Transverse colon (tissue), 4 donors: ENCODE measurements around the gene SETD3. TPM values are rescaled to one million over a fixed set of nuclear protein-coding genes. Genes with fewer than 3 reads are reported as not detected.
"Not testable (repeated sequence)": the region's sequence is repeated elsewhere in the genome, so short reads cannot be mapped to it uniquely, and the experiment has no call there.

ENCODE experiments used
- DNase-seq: peaks from one replicate; pipeline ENCODE4 v3.0.0-alpha.2; 2019
- H3K27ac ChIP-seq, 4 donors: fragments of 200-600 bp; sonication (generic); 2 replicates each; pipeline ENCODE4 v1.5.1; 2016 to 2018; ENCODE audit warnings: inconsistent platforms in 4 of 4
- H3K27me3 ChIP-seq: fragments of 200-600 bp; sonication (generic); 2 replicates; pipeline ENCODE4 v1.5.1; 2017; ENCODE audit warnings: inconsistent platforms
- H3K36me3 ChIP-seq, 4 donors: fragments of 200-600 bp; sonication (generic); 2 replicates each; pipeline ENCODE4 v1.5.1; 2017 to 2019; ENCODE audit warnings: inconsistent platforms in 4 of 4
- H3K4me1 ChIP-seq, 4 donors: fragments of 200-600 bp; sonication (generic); 2 replicates each; pipeline ENCODE4 v1.5.1; 2017 to 2020; ENCODE audit warnings: inconsistent platforms in 4 of 4
- H3K4me3 ChIP-seq, 4 donors: fragments of 200-600 bp; sonication (generic); 1 replicate in 1 of 4; 2 replicates in 3 of 4; pipeline versions ENCODE4 v1.5.1 to v1.6.1; 2017 to 2019; ENCODE audit warnings: inconsistent platforms in 4 of 4
- H3K9me3 ChIP-seq, 2 donors: fragments of 200-600 bp; sonication (generic); 2 replicates each; pipeline ENCODE4 v1.5.1; 2017 to 2019; ENCODE audit warnings: inconsistent platforms in 2 of 2
- EP300 ChIP-seq: sonication (generic); formaldehyde crosslinking; IDR thresholded peaks from one replicate; pipeline ENCODE4 v1.6.1; 2017; ENCODE audit warnings: antibody characterized with exemption, low read depth
- POLR2A ChIP-seq: fragments of 450-650 bp; IDR thresholded peaks from one replicate; pipeline ENCODE4 v1.6.1; 2016; ENCODE audit warnings: antibody characterized with exemption, mild to moderate bottlenecking, moderate library complexity
- POLR2AphosphoS5 ChIP-seq, 3 donors: sonication (generic); formaldehyde crosslinking; IDR thresholded peaks; one replicate each; pipeline ENCODE4 v1.6.1; 2016; ENCODE audit warnings: antibody characterized with exemption in 3 of 3
- WGBS, 2 donors: methylation state at CpG; one replicate each; pipeline ENCODE4 v1.1.5; 2018; ENCODE audit warnings: low coverage in 1 of 2; 5-methylcytosine and 5-hydroxymethylcytosine counted together
- in situ Hi-C, 4 donors: fragments of 200-750 bp; cut with MboI; loops; one replicate each; pipeline versions ENCODE4 v1.15.0 to v1.15.1; 2017; ENCODE audit warnings: low sequenced_read_pairs in 3 of 4, low pct_ligation_motif_present in 1 of 4, low pct_unique_long_range_greater_than_20kb in 1 of 4
- intact Hi-C: fragments of 100-400 bp; cut with DNase I; formaldehyde crosslinking; loops from one replicate; pipeline ENCODE4 v1.15.1; 2023; ENCODE audit warnings: low total_unique reads
- small RNA-seq, 4 donors: library from RNA; depleted of rRNA; stranded (forward); fragments of <200 nt; gene quantifications; one replicate each; pipeline ENCODE3, GENCODE V24; 2016
- total RNA-seq, 4 donors: library from RNA; depleted of rRNA; stranded (reverse); fragments of >200 nt; gene quantifications; one replicate each; pipeline ENCODE4 v1.1.0, GENCODE V29; 2016
- TF ChIP-seq, protein P1 (sequence below), 5 experiments: fragments of 200-600 bp in 3 of 5; fragments of 450-650 bp in 2 of 5; sonication (generic) in 3 of 5; IDR thresholded peaks; 1 replicate in 2 of 5; 2 replicates in 3 of 5; pipeline ENCODE4 v1.5.1; 2016 to 2017; ENCODE audit warnings: antibody characterized with exemption in 5 of 5, inconsistent platforms in 3 of 5, mild to moderate bottlenecking in 2 of 5, moderate library complexity in 1 of 5

Gene SETD3
- total RNA-seq, 4 donors from 2014 or later = 50.1 to 224 (median 68.8) TPM

DNA sequence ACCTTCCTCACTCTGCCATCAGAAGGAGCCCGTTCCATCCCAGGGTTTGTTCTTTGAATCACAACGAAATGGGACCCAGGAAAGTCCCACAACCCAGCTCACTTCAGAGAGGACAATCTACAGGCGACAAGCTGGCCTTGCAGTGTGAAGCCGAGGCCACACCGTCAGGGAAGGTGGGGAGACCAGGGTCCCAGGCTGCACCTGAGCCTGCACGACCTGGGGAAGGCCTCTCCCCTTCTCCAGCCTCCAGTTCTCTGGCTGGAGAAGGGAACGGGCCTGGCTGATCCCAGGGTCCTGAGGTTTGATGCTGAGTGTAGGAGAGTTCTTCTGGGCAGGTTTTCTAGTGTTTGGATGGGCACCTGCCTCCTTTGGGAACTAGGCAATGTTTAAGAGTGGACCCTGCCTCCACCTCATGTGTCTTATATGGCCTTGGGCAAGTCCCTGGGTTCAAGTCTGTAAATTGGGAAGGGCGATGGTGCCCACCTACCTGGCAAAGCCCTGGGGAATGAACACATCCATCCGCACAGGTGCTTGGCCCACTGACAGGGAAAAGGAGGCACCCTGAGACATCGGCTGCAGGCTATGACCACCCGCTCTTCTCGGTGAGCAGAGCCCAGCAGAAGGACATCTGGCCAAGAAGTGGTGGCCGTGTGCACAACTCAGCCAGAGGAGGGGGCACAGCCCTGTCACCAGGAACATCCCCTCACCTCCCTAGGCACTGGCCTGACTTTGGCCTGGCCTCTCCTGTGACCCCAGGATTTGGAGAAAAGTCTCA, 130.8 kb downstream of the SETD3 start:
- no peaks in the 10 kb centered on the region for H3K4me1 ChIP-seq
- H3K27me3 ChIP-seq = no peaks in the 10 kb centered on the region
- intact Hi-C loops (no loop called here), in situ Hi-C loops (no loop called here)
- H3K4me3 ChIP-seq = no peak overlapping the region
- no peak for DNase-seq
- no peak overlapping the region for H3K27ac ChIP-seq
- WGBS, 2 donors = 86% methylated on average over 12 of the region's 13 CpGs; no CpG with 5 or more reads in 1 of the 2 donors
- H3K36me3 ChIP-seq = no peaks in the 10 kb centered on the region
- H3K9me3 ChIP-seq = no peaks in the 10 kb centered on the region
- TF ChIP-seq POLR2AphosphoS5 (IDR thresholded peaks at IDR 0.05) (no peak), POLR2A (no peak), EP300 (no peak)
- TF ChIP-seq, protein P1, sequence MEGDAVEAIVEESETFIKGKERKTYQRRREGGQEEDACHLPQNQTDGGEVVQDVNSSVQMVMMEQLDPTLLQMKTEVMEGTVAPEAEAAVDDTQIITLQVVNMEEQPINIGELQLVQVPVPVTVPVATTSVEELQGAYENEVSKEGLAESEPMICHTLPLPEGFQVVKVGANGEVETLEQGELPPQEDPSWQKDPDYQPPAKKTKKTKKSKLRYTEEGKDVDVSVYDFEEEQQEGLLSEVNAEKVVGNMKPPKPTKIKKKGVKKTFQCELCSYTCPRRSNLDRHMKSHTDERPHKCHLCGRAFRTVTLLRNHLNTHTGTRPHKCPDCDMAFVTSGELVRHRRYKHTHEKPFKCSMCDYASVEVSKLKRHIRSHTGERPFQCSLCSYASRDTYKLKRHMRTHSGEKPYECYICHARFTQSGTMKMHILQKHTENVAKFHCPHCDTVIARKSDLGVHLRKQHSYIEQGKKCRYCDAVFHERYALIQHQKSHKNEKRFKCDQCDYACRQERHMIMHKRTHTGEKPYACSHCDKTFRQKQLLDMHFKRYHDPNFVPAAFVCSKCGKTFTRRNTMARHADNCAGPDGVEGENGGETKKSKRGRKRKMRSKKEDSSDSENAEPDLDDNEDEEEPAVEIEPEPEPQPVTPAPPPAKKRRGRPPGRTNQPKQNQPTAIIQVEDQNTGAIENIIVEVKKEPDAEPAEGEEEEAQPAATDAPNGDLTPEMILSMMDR (IDR thresholded peaks at IDR 0.05) = no peak

DNA sequence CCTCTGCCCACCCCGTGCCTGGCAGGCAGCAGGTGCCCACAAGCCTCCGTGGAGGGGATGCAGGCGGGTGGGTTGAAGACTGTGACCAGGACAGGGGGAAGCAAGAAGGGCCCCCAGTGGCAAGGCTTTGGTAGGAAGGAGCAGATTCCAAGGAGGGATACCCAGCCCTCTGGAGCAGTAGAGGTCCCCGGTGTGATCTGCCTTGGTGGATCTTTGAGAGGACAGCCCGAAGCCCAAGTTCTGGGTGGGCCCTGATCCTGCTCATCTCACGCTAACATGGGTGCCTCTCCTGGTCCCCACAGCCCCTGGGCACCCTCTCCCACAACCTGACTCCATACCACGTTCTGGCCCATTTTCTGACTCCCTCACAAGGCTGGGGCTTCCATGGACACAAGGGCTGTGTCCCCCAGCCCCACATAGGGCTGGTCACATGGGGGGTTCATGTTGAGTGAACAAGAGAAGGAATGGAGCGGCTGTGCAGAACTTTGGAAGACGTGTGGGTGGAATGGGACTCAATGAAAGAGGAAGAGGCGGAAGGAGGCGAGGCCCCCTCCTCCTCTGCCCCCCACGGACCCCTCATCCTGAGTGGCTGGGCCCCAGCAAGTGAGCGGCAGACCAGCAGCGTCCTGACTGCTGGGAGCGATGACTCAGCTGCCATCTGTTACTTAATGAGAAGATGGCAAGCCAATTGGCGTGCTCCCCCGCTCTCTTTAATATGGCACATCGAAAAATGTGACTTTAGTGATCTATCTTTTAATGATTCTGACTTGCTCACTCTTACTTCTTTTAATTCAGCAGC, 131.6 kb downstream of the SETD3 start:
- intact Hi-C loops (no loop called here), in situ Hi-C loops (no loop called here)
- no peak overlapping the region for H3K27ac ChIP-seq
- TF ChIP-seq, protein P1 (IDR thresholded peaks at IDR 0.05) = no peak
- no peak for TF ChIP-seq EP300
- TF ChIP-seq POLR2A = no peak
- no peak for TF ChIP-seq POLR2AphosphoS5 (IDR thresholded peaks at IDR 0.05)
- DNase-seq = no peak
- H3K36me3 ChIP-seq = no peaks in the 10 kb centered on the region
- H3K4me1 ChIP-seq = no peaks in the 10 kb centered on the region
- no peaks in the 10 kb centered on the region for H3K9me3 ChIP-seq
- no peak overlapping the region for H3K4me3 ChIP-seq
- 60 to 79% methylated on average over 1 to 18 of the region's 18 CpGs for WGBS, 2 donors
- no peaks in the 10 kb centered on the region for H3K27me3 ChIP-seq

DNA sequence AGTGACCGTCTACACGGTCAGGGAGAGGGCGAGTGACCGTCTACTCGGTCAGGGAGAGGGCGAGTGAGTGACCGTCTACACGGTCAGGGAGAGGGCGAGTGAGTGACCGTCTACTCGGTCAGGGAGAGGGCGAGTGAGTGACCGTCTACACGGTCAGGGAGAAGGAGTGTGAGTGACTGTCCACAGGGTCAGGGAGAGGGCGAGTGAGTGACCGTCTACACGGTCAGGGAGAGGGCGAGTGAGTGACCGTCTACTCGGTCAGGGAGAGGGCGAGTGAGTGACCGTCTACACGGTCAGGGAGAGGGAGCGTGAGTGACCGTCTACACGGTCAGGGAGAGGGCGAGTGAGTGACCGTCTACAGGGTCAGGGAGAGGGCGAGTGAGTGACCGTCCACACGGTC, 132.4 kb downstream of the SETD3 start:
- in situ Hi-C loops, H3K9me3 ChIP-seq, H3K27me3 ChIP-seq, H3K36me3 ChIP-seq, H3K4me3 ChIP-seq, H3K4me1 ChIP-seq, DNase-seq, intact Hi-C loops, H3K27ac ChIP-seq: not testable (repeated sequence)
- WGBS, 2 donors = 85 to 92% methylated on average over 20 to 31 of the region's 31 CpGs

Small RNA genes within 50 kb of the gene (small RNA-seq; reads per million reads assigned to genes)
- 0 reads per million in 4 donors for gene RNU6-91P

Other genes starting within 250 kb of the SETD3 start
- gene BCL11B, start 208.7 kb downstream of the SETD3 start, total RNA-seq = 1 to 10 TPM in 3 of 4 donors, under 1 TPM in 1; 0.37 to 4.8 (median 3.7) TPM
- gene CCNK, start 550 bp upstream of the SETD3 start, total RNA-seq = 10 to 100 TPM; 14.5 to 42.6 (median 31.3) TPM
- 10 to 100 TPM; 19.3 to 55.4 (median 45.7) TPM for gene CCDC85C, start 123.3 kb upstream of the SETD3 start, total RNA-seq
- gene HHIPL1, start 164.3 kb upstream of the SETD3 start, total RNA-seq = 10 to 100 TPM in 1 of 4 donors, under 1 TPM in 3; 0.40 to 31.0 (median 0.87) TPM
- gene CYP46A1, start 203.4 kb upstream of the SETD3 start, total RNA-seq = under 1 TPM; 0.27 to 0.75 (median 0.52) TPM